HEK293T (cell line): ENCODE measurements around the gene ARL4A.

Experiments used
- ARNT ChIP-seq: fragments of 450-650 bp; IDR thresholded peaks from 2 replicates; pipeline ENCODE4 v1.6.1; 2017; ENCODE audit warnings: mild to moderate bottlenecking
- BHLHE40 ChIP-seq: fragments of 450-650 bp; IDR thresholded peaks from 2 replicates; pipeline ENCODE4 v1.6.1; 2016; ENCODE audit warnings: mild to moderate bottlenecking, moderate library complexity, borderline replicate concordance
- ELF4 ChIP-seq: fragments of 450-650 bp; IDR thresholded peaks from 2 replicates; pipeline ENCODE4 v1.6.1; 2017; ENCODE audit warnings: antibody characterized with exemption
- FOXA1 ChIP-seq: fragments of 450-650 bp; IDR thresholded peaks from 2 replicates; pipeline ENCODE4 v1.6.1; 2016; ENCODE audit warnings: mild to moderate bottlenecking
- FOXK2 ChIP-seq: fragments of 450-650 bp; IDR thresholded peaks from 2 replicates; pipeline ENCODE4 v1.6.1; 2016; ENCODE audit warnings: mild to moderate bottlenecking
- TARDBP ChIP-seq: fragments of 450-650 bp; IDR thresholded peaks from 2 replicates; pipeline ENCODE4 v1.6.1; 2016

DNA sequence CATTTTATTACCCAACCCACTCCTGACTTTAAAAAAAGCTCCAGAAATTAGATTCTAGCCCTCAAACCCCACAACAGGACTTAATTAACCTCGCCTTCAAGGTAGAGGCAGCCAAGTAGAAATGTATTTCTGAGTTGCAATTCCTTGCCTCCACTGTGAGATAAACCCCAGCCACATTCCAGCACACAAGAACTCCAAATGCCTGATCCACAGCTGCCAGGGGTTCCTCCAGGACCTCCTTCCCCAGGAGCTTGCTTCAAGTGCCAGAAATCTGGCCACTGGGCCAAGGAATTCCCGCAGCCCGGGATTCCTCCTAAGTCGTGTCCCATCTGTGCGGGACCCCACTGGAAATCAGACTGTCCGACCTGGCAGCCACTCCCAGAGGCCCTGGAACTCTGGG lies 25.9 kb upstream of the ARL4A start:
- no peak for TF ChIP-seq FOXK2
- TF ChIP-seq BHLHE40, result no peak
- no peak for TF ChIP-seq TARDBP
- no peak for TF ChIP-seq FOXA1
- TF ChIP-seq ARNT, result no peak
- TF ChIP-seq ELF4, result no peak
